ENCODE results near the gene RPTOR.

The RPTOR gene

DNA sequence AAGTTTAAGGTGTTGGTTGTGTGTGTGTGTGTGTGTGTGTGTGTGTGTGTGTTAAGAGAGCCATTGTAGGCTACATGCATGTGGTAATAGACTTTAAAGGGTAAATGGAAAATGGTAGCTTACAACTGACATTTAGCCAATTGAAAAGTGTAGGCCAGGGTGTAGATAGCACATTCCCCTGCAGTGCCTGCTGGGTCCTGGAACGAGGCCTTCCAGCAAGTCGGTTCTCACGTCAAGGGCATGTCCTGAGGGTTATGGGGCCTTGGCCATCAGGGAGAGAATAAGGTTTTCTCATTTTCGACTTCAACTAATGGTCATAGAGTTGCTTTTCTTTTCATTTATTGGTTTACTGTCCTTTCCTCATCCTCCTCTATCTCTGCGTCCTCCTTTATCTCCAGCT lies 65.1 kb downstream of the RPTOR start:
- H2AFZ ChIP-seq (ENCODE audit: low read depth, low read length): no peak overlapping the region
- no peaks in the 10 kb centered on the region for H3K27me3 ChIP-seq (ENCODE audit: insufficient read depth, low read length, poor library complexity)
- ATAC-seq (ENCODE audit: insufficient read depth, low read depth) (no peak), DNase-seq (no peak)
- TF ChIP-seq, protein P1, sequence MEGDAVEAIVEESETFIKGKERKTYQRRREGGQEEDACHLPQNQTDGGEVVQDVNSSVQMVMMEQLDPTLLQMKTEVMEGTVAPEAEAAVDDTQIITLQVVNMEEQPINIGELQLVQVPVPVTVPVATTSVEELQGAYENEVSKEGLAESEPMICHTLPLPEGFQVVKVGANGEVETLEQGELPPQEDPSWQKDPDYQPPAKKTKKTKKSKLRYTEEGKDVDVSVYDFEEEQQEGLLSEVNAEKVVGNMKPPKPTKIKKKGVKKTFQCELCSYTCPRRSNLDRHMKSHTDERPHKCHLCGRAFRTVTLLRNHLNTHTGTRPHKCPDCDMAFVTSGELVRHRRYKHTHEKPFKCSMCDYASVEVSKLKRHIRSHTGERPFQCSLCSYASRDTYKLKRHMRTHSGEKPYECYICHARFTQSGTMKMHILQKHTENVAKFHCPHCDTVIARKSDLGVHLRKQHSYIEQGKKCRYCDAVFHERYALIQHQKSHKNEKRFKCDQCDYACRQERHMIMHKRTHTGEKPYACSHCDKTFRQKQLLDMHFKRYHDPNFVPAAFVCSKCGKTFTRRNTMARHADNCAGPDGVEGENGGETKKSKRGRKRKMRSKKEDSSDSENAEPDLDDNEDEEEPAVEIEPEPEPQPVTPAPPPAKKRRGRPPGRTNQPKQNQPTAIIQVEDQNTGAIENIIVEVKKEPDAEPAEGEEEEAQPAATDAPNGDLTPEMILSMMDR (IDR thresholded peaks at IDR 0.05; ENCODE audit: borderline replicate concordance, extremely low read depth, low read length, poor library complexity, severe bottlenecking): no peak
- TF ChIP-seq EZH2 (IDR thresholded peaks at IDR 0.05; ENCODE audit: borderline replicate concordance, low read depth, low read length, severe bottlenecking): no peak
- no peaks in the 10 kb centered on the region for H3K36me3 ChIP-seq (ENCODE audit: insufficient read depth, low read length)
- no peak overlapping the region for H3K4me2 ChIP-seq (ENCODE audit: insufficient read depth, low read length)
- no peak overlapping the region for H3K4me3 ChIP-seq (ENCODE audit: low read depth in 1 of 2, low read length in 2 of 2)
- H3K79me2 ChIP-seq (ENCODE audit: insufficient read depth, low read length): peaks cover 96% of the 10 kb centered on the region
- H3K9me3 ChIP-seq (ENCODE audit: insufficient read depth, low read length, severe bottlenecking): no peaks in the 10 kb centered on the region
- no peak overlapping the region for H3K27ac ChIP-seq (ENCODE audit: low read length)
- peaks cover 50% of the 10 kb centered on the region for H4K20me1 ChIP-seq (ENCODE audit: insufficient read depth, low read length)
- H3K9ac ChIP-seq (ENCODE audit: low read depth, low read length): no peak overlapping the region
- no peaks in the 10 kb centered on the region; the same call in 1 of the 2 replicates for H3K4me1 ChIP-seq (ENCODE audit: insufficient read depth, low read length)

DNA sequence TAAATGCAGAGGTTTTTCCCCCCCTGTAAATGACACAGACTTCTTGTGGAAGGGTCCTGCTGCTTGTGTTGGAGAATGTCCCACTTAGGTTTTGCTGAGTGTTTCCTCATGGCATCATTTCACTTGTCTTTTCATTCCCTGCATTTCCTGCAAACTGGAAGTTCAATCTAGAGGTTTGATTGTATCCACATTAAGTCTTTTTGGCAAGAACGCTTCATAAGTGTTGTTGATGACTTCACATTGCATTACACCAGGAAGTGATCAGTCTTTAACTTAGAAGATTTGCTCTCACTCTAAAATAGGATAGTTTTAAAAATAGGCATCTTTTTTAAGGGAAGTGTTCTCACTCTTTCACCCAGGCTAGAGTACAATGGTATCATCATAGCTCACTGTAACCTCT lies 67.2 kb downstream of the RPTOR start:
- TF ChIP-seq, protein P1 (IDR thresholded peaks at IDR 0.05; ENCODE audit: borderline replicate concordance, extremely low read depth, low read length, poor library complexity, severe bottlenecking): no peak
- TF ChIP-seq EZH2 (IDR thresholded peaks at IDR 0.05; ENCODE audit: borderline replicate concordance, low read depth, low read length, severe bottlenecking): no peak
- ATAC-seq (ENCODE audit: insufficient read depth, low read depth) (no peak), DNase-seq (no peak)
- H3K9me3 ChIP-seq (ENCODE audit: insufficient read depth, low read length, severe bottlenecking): no peaks in the 10 kb centered on the region
- H3K4me2 ChIP-seq (ENCODE audit: insufficient read depth, low read length): no peak overlapping the region
- H3K36me3 ChIP-seq (ENCODE audit: insufficient read depth, low read length): no peaks in the 10 kb centered on the region
- H3K4me3 ChIP-seq (ENCODE audit: low read depth in 1 of 2, low read length in 2 of 2): no peak overlapping the region
- no peak overlapping the region for H2AFZ ChIP-seq (ENCODE audit: low read depth, low read length)
- peaks cover 91% of the 10 kb centered on the region for H3K79me2 ChIP-seq (ENCODE audit: insufficient read depth, low read length)
- no peaks in the 10 kb centered on the region for H3K27me3 ChIP-seq (ENCODE audit: insufficient read depth, low read length, poor library complexity)
- no peak overlapping the region for H3K27ac ChIP-seq (ENCODE audit: low read length)
- H3K4me1 ChIP-seq (ENCODE audit: insufficient read depth, low read length): no peaks in the 10 kb centered on the region; the same call in 1 of the 2 replicates
- no peak overlapping the region for H3K9ac ChIP-seq (ENCODE audit: low read depth, low read length)
- peaks cover 47% of the 10 kb centered on the region for H4K20me1 ChIP-seq (ENCODE audit: insufficient read depth, low read length)

DNA sequence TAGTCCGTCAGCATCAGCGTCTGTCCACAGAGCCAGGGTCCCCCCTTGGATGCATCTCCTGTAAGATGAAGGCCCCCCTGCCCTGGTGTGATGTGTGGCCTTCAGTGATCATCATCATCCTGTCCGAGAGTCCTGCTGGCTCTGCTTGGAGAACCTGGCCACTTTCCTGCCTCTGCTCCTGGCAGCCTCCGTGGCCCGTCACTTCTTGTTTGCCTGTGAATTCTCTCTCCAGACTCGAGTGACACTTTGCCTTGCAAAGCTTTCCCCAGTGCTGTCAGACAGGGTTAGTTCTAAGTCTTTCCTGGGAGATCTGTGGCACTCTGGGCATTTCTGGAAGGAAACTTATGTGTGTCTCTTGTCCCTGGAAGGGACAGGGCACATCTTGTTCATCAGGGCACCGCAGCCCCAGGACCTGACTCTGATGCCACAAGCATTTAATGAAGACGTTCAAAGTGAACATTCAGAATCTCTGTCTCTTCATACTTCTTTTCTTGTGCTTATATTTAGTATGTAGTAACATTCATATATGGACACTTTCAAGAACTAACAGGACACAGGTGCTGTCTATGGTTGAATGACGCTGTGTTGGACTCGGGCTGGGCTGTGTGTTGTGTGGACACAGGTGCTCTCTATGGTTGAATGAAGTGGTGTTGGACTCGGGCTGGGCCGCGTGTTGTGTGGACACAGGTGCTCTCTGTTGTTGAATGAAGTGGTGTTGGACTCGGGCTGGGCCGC lies 68.5 kb downstream of the RPTOR start:
- no peak overlapping the region for H3K9ac ChIP-seq (ENCODE audit: low read depth, low read length)
- DNase-seq (no peak), ATAC-seq (ENCODE audit: insufficient read depth, low read depth) (no peak)
- H3K9me3 ChIP-seq (ENCODE audit: insufficient read depth, low read length, severe bottlenecking): no peaks in the 10 kb centered on the region
- H4K20me1 ChIP-seq (ENCODE audit: insufficient read depth, low read length): peaks cover 47% of the 10 kb centered on the region
- no peak overlapping the region for H3K4me2 ChIP-seq (ENCODE audit: insufficient read depth, low read length)
- H3K27ac ChIP-seq (ENCODE audit: low read length): no peak overlapping the region
- TF ChIP-seq, protein P1 (IDR thresholded peaks at IDR 0.05; ENCODE audit: borderline replicate concordance, extremely low read depth, low read length, poor library complexity, severe bottlenecking): no peak
- no peak for TF ChIP-seq EZH2 (IDR thresholded peaks at IDR 0.05; ENCODE audit: borderline replicate concordance, low read depth, low read length, severe bottlenecking)
- H3K27me3 ChIP-seq (ENCODE audit: insufficient read depth, low read length, poor library complexity): no peaks in the 10 kb centered on the region
- H3K36me3 ChIP-seq (ENCODE audit: insufficient read depth, low read length): no peaks in the 10 kb centered on the region
- H3K79me2 ChIP-seq (ENCODE audit: insufficient read depth, low read length): peaks cover 81% of the 10 kb centered on the region
- no peak overlapping the region for H2AFZ ChIP-seq (ENCODE audit: low read depth, low read length)
- no peak overlapping the region for H3K4me3 ChIP-seq (ENCODE audit: low read depth in 1 of 2, low read length in 2 of 2)
- H3K4me1 ChIP-seq (ENCODE audit: insufficient read depth, low read length): no peaks in the 10 kb centered on the region; the same call in 1 of the 2 replicates
